Urinary bladder (tissue), 4 donors: ENCODE measurements around the gene STK24. TPM values are rescaled to one million over a fixed set of nuclear protein-coding genes. Genes with fewer than 3 reads are reported as not detected.
A peak's percentile ranks its signal among the peaks of the same experiment; 100 is the strongest.

ENCODE experiments used
- DNase-seq: peaks from one replicate; pipeline ENCODE4 v3.0.0-alpha.2; 2015; ENCODE audit errors: extremely low spot score
- H3K27ac ChIP-seq: one replicate; pipeline ENCODE4 v1.5.1; 2013; ENCODE audit warnings: low read depth, mild to moderate bottlenecking, moderate library complexity
- H3K36me3 ChIP-seq: one replicate; pipeline ENCODE4 v1.6.1; 2013; ENCODE audit warnings: mild to moderate bottlenecking, moderate library complexity; ENCODE audit not compliant: insufficient read depth
- H3K4me1 ChIP-seq: one replicate; pipeline ENCODE4 v1.6.1; 2013; ENCODE audit warnings: mild to moderate bottlenecking, moderate library complexity; ENCODE audit not compliant: insufficient read depth
- H3K4me3 ChIP-seq: one replicate; pipeline ENCODE4 v1.5.1; 2013; ENCODE audit warnings: low read depth, low read length
- WGBS: extraction: QIAGEN DNeasy Blood & Tissue Kit; methylation state at CpG from one replicate; pipeline ENCODE4 v1.1.7; 2013; 5-methylcytosine and 5-hydroxymethylcytosine counted together
- polyA plus RNA-seq: library from polyadenylated mRNA; stranded (reverse); fragments of 200-250 nt; gene quantifications from one replicate; pipeline ENCODE4 v1.2.3, GENCODE V29; 2013
- total RNA-seq: library from RNA; depleted of rRNA; stranded (reverse); fragments of >200 nt; gene quantifications from one replicate; pipeline ENCODE4 v1.2.3, GENCODE V29; 2014
- donor health status: healthy with polysubstance abuse.
- donor health status: healthy.

STK24 gene
- total and polyA plus RNA-seq, 2 donors, result 73.4 to 110 TPM

- Histone ChIP-seq H3K27ac (no peak overlapping the region), H3K36me3 (no peaks in the 10 kb centered on the region), H3K4me3 (no peak overlapping the region), H3K4me1 (no peaks in the 10 kb centered on the region)
- no peak for DNase-seq
- 86% methylated on average over 10 of the region's 10 CpGs for WGBS
These were observed 19.8 kb downstream of the STK24 start for GRCh38 chr13:98556968-98557631.

- no peak overlapping the region for H3K4me3 ChIP-seq
- H3K36me3 ChIP-seq, result no peaks in the 10 kb centered on the region
- 92% methylated on average over 8 of the region's 8 CpGs for WGBS
- DNase-seq, result no peak
- H3K4me1 ChIP-seq, result no peaks in the 10 kb centered on the region
- H3K27ac ChIP-seq, result no peak overlapping the region
These were observed 20.6 kb downstream of the STK24 start for GRCh38 chr13:98556142-98556816.

- H3K36me3 ChIP-seq, result no peaks in the 10 kb centered on the region
These were observed 27.1 kb downstream of the STK24 start for GRCh38 chr13:98549728-98550317.

GRCh38 chr13:98549006-98549727, 27.7 kb downstream of the STK24 start:
- H3K27ac ChIP-seq, result no peak overlapping the region
- no peaks in the 10 kb centered on the region for H3K36me3 ChIP-seq

More at GRCh38 chr13:98549728-98550317, 27.1 kb downstream of the STK24 start:
- Histone ChIP-seq H3K27ac (no peak overlapping the region), H3K4me1 (peaks cover 4% of the 10 kb centered on the region), H3K4me3 (no peak overlapping the region)
- WGBS, result 73% methylated on average over 3 of the region's 3 CpGs
- no peak for DNase-seq

GRCh38 chr13:98548230-98548629, 28.7 kb downstream of the STK24 start:
- no peak for DNase-seq
- no peaks in the 10 kb centered on the region for H3K36me3 ChIP-seq
- no peak overlapping the region for H3K27ac ChIP-seq
- no peak overlapping the region for H3K4me3 ChIP-seq
- WGBS, result 90% methylated on average over 3 of the region's 3 CpGs
- peaks cover 4% of the 10 kb centered on the region for H3K4me1 ChIP-seq

More at GRCh38 chr13:98549006-98549727, 27.7 kb downstream of the STK24 start:
- no peak for DNase-seq
- H3K4me1 ChIP-seq, result peaks cover 4% of the 10 kb centered on the region
- no peak overlapping the region for H3K4me3 ChIP-seq
- whole genome bisulfite sequencing, result 86% methylated on average over 7 of the region's 7 CpGs

GRCh38 chr13:98547455-98547854, 29.5 kb downstream of the STK24 start:
- Histone ChIP-seq H3K4me3 (no peak overlapping the region), H3K4me1 (peaks cover 4% of the 10 kb centered on the region), H3K27ac (no peak overlapping the region), H3K36me3 (no peaks in the 10 kb centered on the region)
- no peak for DNase-seq
- 96% methylated on average over 5 of the region's 5 CpGs for WGBS

GRCh38 chr13:98546402-98546801, 30.5 kb downstream of the STK24 start:
- 84% methylated on average over 5 of the region's 5 CpGs for WGBS
- peaks cover 8% of the 10 kb centered on the region for H3K4me1 ChIP-seq
- H3K4me3 ChIP-seq, result no peak overlapping the region
- H3K36me3 ChIP-seq, result no peaks in the 10 kb centered on the region
- DNase-seq, result no peak
- no peak overlapping the region for H3K27ac ChIP-seq

GRCh38 chr13:98544104-98544710, 32.7 kb downstream of the STK24 start:
- WGBS, result 69% methylated on average over 16 of the region's 16 CpGs
- H3K4me3 ChIP-seq, result no peak overlapping the region

GRCh38 chr13:98543378-98544103, 33.4 kb downstream of the STK24 start:
- no peak for DNase-seq
- Histone ChIP-seq H3K27ac (no peak overlapping the region), H3K4me1 (peaks cover 8% of the 10 kb centered on the region), H3K36me3 (no peaks in the 10 kb centered on the region), H3K4me3 (no peak overlapping the region)
- 60% methylated on average over 25 of the region's 25 CpGs for WGBS

More at GRCh38 chr13:98544104-98544710, 32.7 kb downstream of the STK24 start:
- peaks cover 9% of the 10 kb centered on the region for H3K4me1 ChIP-seq
- no peak overlapping the region for H3K27ac ChIP-seq
- no peak for DNase-seq
- no peaks in the 10 kb centered on the region for H3K36me3 ChIP-seq

GRCh38 chr13:98542568-98543377, 34.1 kb downstream of the STK24 start:
- WGBS, result 43% methylated on average over 23 of the region's 23 CpGs
- DNase-seq, result no peak
- Histone ChIP-seq H3K4me1 (peaks cover 8% of the 10 kb centered on the region), H3K36me3 (no peaks in the 10 kb centered on the region), H3K27ac (peak overlapping the region; percentile 51), H3K4me3 (no peak overlapping the region)

- WGBS, result 37% methylated on average over 10 of the region's 10 CpGs
- H3K4me1 ChIP-seq, result peaks cover 8% of the 10 kb centered on the region
- H3K27ac ChIP-seq, result no peak overlapping the region
These were observed 35.2 kb downstream of the STK24 start for GRCh38 chr13:98541701-98542203.

GRCh38 chr13:98541191-98541590, 35.7 kb downstream of the STK24 start:
- Histone ChIP-seq H3K36me3 (no peaks in the 10 kb centered on the region), H3K27ac (no peak overlapping the region), H3K4me1 (peaks cover 6% of the 10 kb centered on the region), H3K4me3 (no peak overlapping the region)
- DNase-seq, result no peak
- 36% methylated on average over 5 of the region's 5 CpGs for WGBS

More at GRCh38 chr13:98541701-98542203, 35.2 kb downstream of the STK24 start:
- Histone ChIP-seq H3K4me3 (no peak overlapping the region), H3K36me3 (no peaks in the 10 kb centered on the region)
- DNase-seq, result no peak
